ENCODE data around the gene PTCH2.
"Not testable (repeated sequence)": the region's sequence is repeated elsewhere in the genome, so short reads cannot be mapped to it uniquely, and the experiment has no call there.

Gene PTCH2

GRCh38 chr1:44803312-44804095 lies 39.5 kb downstream of the PTCH2 start:
- Histone ChIP-seq H3K4me1 (ENCODE audit: control insufficient read depth, insufficient read depth, low read length) (peaks cover 13% of the 10 kb centered on the region), H3K4me3 (ENCODE audit: low read depth, low read length) (no peak overlapping the region), H3K36me3 (ENCODE audit: control insufficient read depth, insufficient read depth, low read length) (peaks cover 39% of the 10 kb centered on the region), H3K9me3 (ENCODE audit: control insufficient read depth, insufficient read depth, low read length) (no peaks in the 10 kb centered on the region), H3K27me3 (ENCODE audit: control insufficient read depth, insufficient read depth, low read length) (no peaks in the 10 kb centered on the region), H3K9ac (ENCODE audit: low read depth, low read length) (no peak overlapping the region)

GRCh38 chr1:44803062-44803311 lies 40.1 kb downstream of the PTCH2 start:
- Histone ChIP-seq H3K27me3 (ENCODE audit: control insufficient read depth, insufficient read depth, low read length) (no peaks in the 10 kb centered on the region), H3K4me1 (ENCODE audit: control insufficient read depth, insufficient read depth, low read length) (peaks cover 10% of the 10 kb centered on the region), H3K9ac (ENCODE audit: low read depth, low read length) (no peak overlapping the region), H3K36me3 (ENCODE audit: control insufficient read depth, insufficient read depth, low read length) (peaks cover 39% of the 10 kb centered on the region), H3K4me3 (ENCODE audit: low read depth, low read length) (no peak overlapping the region), H3K9me3 (ENCODE audit: control insufficient read depth, insufficient read depth, low read length) (no peaks in the 10 kb centered on the region)

- no peaks in the 10 kb centered on the region for H3K27me3 ChIP-seq (ENCODE audit: control insufficient read depth, insufficient read depth, low read length)
- peaks cover 6% of the 10 kb centered on the region for H3K4me1 ChIP-seq (ENCODE audit: control insufficient read depth, insufficient read depth, low read length)
- no peaks in the 10 kb centered on the region for H3K9me3 ChIP-seq (ENCODE audit: control insufficient read depth, insufficient read depth, low read length)
- H3K4me3 ChIP-seq (ENCODE audit: low read depth, low read length) = no peak overlapping the region
- H3K9ac ChIP-seq (ENCODE audit: low read depth, low read length) = no peak overlapping the region
- peaks cover 39% of the 10 kb centered on the region for H3K36me3 ChIP-seq (ENCODE audit: control insufficient read depth, insufficient read depth, low read length)
Measured at GRCh38 chr1:44802306-44803061, 40.6 kb downstream of the PTCH2 start.

GRCh38 chr1:44801491-44802305 lies 41.4 kb downstream of the PTCH2 start:
- H3K36me3 ChIP-seq (ENCODE audit: control insufficient read depth, insufficient read depth, low read length) = peaks cover 38% of the 10 kb centered on the region
- H3K9me3 ChIP-seq (ENCODE audit: control insufficient read depth, insufficient read depth, low read length) = no peaks in the 10 kb centered on the region
- no peaks in the 10 kb centered on the region for H3K27me3 ChIP-seq (ENCODE audit: control insufficient read depth, insufficient read depth, low read length)
- no peak overlapping the region for H3K4me3 ChIP-seq (ENCODE audit: low read depth, low read length)
- H3K4me1 ChIP-seq (ENCODE audit: control insufficient read depth, insufficient read depth, low read length) = peaks cover under 1% of the 10 kb centered on the region
- no peak overlapping the region for H3K9ac ChIP-seq (ENCODE audit: low read depth, low read length)

- Histone ChIP-seq H3K27me3 (ENCODE audit: control insufficient read depth, insufficient read depth, low read length) (no peaks in the 10 kb centered on the region), H3K4me1 (ENCODE audit: control insufficient read depth, insufficient read depth, low read length) (no peaks in the 10 kb centered on the region), H3K9me3 (ENCODE audit: control insufficient read depth, insufficient read depth, low read length) (no peaks in the 10 kb centered on the region), H3K36me3 (ENCODE audit: control insufficient read depth, insufficient read depth, low read length) (peaks cover 22% of the 10 kb centered on the region), H3K9ac (ENCODE audit: low read depth, low read length) (peak within 1 kb of the TSS; percentile 83), H3K4me3 (ENCODE audit: low read depth, low read length) (peak within 1 kb of the TSS; percentile 68)
Measured at GRCh38 chr1:44799770-44800584, 43.1 kb downstream of the PTCH2 start, which contains the start of gene PLK3. Gene PLK3, plus strand, starts transcription at chr1:44800377. Its CDS starts 87 bp downstream, at chr1:44800464.

GRCh38 chr1:44798481-44799365 lies 44.3 kb downstream of the PTCH2 start:
- H3K27me3 ChIP-seq (ENCODE audit: control insufficient read depth, insufficient read depth, low read length) = no peaks in the 10 kb centered on the region
- no peak overlapping the region for H3K4me3 ChIP-seq (ENCODE audit: low read depth, low read length)
- no peak overlapping the region for H3K9ac ChIP-seq (ENCODE audit: low read depth, low read length)
- H3K9me3 ChIP-seq (ENCODE audit: control insufficient read depth, insufficient read depth, low read length) = no peaks in the 10 kb centered on the region
- H3K4me1 ChIP-seq (ENCODE audit: control insufficient read depth, insufficient read depth, low read length) = no peaks in the 10 kb centered on the region
- H3K36me3 ChIP-seq (ENCODE audit: control insufficient read depth, insufficient read depth, low read length) = peaks cover 12% of the 10 kb centered on the region

GRCh38 chr1:44797886-44798285 lies 45.2 kb downstream of the PTCH2 start:
- H3K27me3 ChIP-seq (ENCODE audit: control insufficient read depth, insufficient read depth, low read length); H3K9ac ChIP-seq (ENCODE audit: low read depth, low read length); H3K9me3 ChIP-seq (ENCODE audit: control insufficient read depth, insufficient read depth, low read length); H3K4me3 ChIP-seq (ENCODE audit: low read depth, low read length); H3K4me1 ChIP-seq (ENCODE audit: control insufficient read depth, insufficient read depth, low read length); H3K36me3 ChIP-seq (ENCODE audit: control insufficient read depth, insufficient read depth, low read length): not testable (repeated sequence)

- no peak overlapping the region for H3K4me3 ChIP-seq (ENCODE audit: low read depth, low read length)
- H3K36me3 ChIP-seq (ENCODE audit: control insufficient read depth, insufficient read depth, low read length) = no peaks in the 10 kb centered on the region
- no peaks in the 10 kb centered on the region for H3K9me3 ChIP-seq (ENCODE audit: control insufficient read depth, insufficient read depth, low read length)
- peaks cover 6% of the 10 kb centered on the region for H3K4me1 ChIP-seq (ENCODE audit: control insufficient read depth, insufficient read depth, low read length)
- no peaks in the 10 kb centered on the region for H3K27me3 ChIP-seq (ENCODE audit: control insufficient read depth, insufficient read depth, low read length)
- no peak overlapping the region for H3K9ac ChIP-seq (ENCODE audit: low read depth, low read length)
Measured at GRCh38 chr1:44792736-44793502, 50.1 kb downstream of the PTCH2 start.

GRCh38 chr1:44790968-44791801 lies 51.9 kb downstream of the PTCH2 start:
- Histone ChIP-seq H3K36me3 (ENCODE audit: control insufficient read depth, insufficient read depth, low read length) (no peaks in the 10 kb centered on the region), H3K27me3 (ENCODE audit: control insufficient read depth, insufficient read depth, low read length) (peaks cover 5% of the 10 kb centered on the region), H3K4me1 (ENCODE audit: control insufficient read depth, insufficient read depth, low read length) (peaks cover 10% of the 10 kb centered on the region), H3K4me3 (ENCODE audit: low read depth, low read length) (no peak overlapping the region), H3K9me3 (ENCODE audit: control insufficient read depth, insufficient read depth, low read length) (no peaks in the 10 kb centered on the region), H3K9ac (ENCODE audit: low read depth, low read length) (no peak overlapping the region)

All from iPS-15b (cell line).